GM21526 (cell line): Measurements from ENCODE around the gene SLX4IP.

Source experiments
- ATAC-seq: cut with Tn5 transposase; IDR thresholded peaks from one replicate; pipeline ENCODE4 v1.9.1; 2021; ENCODE audit warnings: moderate library complexity; ENCODE audit not compliant: unreplicated experiment, low FRiP score

Gene SLX4IP

DNA sequence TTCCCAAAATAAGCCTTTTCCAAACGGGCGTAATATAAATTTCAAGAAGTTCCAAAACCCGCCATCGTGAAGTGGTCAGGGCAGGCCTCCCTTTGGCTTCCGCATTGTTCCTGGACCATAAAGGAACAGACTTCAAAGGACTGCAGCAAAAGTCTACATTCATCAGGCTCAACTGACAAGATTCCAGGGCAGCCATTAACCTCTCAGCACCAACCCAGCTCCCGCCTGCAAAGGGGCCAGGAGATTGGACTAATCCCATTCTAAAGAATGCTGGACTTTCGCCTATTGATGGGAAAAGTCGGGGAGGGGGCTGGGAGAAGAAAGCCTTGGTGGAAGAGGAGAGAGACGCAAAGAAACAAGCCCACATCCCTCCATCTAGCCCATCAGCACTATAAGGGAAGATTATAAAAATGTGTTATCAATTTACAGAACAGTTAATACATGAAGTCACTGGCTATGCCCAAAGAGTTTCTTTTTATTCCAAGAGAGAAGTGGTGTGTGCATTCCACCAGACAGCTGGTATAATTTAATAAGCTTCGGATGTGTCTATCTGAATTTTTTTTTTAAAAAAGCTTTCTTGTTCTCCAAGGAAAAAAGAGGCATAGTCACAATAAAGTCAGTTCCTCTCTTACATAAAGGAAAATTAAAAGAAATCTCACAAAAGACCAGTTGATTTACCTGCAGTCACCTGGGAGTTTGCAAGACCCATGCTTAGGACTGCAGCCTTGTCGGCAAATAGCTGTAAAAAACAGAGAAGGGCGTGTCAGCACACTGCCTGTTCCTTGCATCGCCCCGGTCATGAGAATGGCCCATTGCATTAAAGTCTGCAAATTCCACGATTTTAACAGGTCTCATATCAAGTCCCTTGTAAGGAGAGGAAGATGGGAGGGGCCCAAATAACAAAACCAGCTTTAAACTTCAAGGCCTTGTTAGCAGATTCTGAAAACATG lies 220.9 kb downstream of the SLX4IP start:
- ATAC-seq, result no peak

GRCh38 chr20:10657453-10657852 lies 222.3 kb downstream of the SLX4IP start:
- no peak for ATAC-seq

DNA sequence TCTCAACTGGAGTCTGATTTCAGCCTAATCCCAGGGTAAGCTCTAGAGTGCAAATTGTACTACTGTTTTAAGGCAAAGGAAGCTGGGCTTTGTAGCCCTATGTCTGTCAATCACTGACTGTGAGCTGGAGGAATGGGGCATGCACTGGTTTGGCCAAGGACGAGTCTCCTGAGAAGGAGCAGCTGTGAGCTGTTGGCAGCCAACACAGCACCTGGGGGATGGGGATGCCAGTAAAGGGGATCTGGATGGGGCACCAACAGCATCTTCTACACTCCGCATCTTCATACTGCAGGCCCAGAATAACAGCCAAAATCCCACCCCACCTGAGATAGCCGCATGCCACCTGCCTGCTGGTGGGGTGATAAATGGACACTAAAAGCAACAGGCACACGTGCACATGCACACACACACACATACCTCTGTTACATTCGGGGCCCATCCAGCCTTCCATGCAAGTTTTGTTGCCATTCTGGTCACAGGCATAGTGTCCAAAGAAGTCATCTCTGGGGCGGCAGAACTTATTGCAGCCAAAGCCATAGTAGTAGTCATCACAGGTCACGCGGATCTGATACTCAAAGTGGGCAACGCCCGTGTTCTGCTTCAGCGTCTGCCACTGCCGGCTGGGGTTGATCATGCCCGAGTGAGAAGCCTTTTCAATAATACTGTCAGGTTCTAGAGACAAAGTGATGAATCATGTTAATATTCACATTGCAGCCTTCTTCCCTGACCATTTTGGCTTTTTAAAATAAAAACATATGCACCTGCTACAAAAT lies 223.1 kb downstream of the SLX4IP start:
- ATAC-seq, result no peak

- no peak for ATAC-seq
These were observed 223.9 kb downstream of the SLX4IP start for GRCh38 chr20:10658876-10659632.

DNA sequence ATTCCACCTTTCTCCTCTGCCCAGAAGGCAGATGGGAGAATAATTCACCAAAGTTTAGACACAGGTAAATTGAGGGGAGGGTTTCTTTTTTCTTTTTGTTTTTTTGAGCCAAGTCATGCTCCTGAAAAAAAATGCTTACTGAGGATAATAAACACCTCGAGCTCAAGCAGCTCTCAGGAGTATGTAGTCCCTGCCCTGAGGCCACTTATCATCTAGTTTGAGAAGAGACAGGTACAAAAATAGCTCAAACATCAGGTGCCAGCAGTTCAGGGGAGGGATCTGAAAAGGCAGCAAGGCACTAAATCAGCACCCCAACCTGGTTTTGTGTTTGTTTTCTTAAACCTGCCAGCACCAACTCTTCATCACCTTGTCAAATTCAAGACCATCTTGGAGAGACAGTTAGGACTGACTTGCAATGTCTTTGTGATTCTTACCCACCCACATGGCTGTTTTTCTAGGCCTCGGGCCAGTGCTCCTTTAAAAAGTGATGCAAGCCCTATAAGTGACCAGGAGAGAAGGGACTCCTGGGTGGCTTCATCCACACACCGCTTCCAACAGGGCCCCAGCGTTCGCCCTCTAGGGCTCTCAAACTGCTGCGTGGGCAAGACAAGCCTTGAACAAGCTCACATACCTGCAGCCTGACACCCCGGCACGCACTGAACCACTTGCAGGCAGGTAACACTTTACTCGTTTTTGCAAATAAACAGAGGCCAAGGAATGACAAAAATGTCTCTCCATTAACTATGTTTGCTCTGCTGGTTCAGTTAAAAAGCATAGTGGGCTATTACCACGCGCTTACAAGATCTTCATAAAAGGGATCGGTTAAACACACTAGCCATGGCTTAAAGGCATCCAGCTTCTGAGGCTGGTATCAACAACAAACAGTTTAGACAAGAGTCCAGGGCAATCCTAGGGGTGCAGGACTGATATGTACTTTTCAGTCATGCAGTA lies 224.8 kb downstream of the SLX4IP start:
- no peak for ATAC-seq

- no peak for ATAC-seq
These were observed 225.6 kb downstream of the SLX4IP start for GRCh38 chr20:10660661-10661060.

GRCh38 chr20:10661261-10661660 lies 226.2 kb downstream of the SLX4IP start:
- no peak for ATAC-seq

DNA sequence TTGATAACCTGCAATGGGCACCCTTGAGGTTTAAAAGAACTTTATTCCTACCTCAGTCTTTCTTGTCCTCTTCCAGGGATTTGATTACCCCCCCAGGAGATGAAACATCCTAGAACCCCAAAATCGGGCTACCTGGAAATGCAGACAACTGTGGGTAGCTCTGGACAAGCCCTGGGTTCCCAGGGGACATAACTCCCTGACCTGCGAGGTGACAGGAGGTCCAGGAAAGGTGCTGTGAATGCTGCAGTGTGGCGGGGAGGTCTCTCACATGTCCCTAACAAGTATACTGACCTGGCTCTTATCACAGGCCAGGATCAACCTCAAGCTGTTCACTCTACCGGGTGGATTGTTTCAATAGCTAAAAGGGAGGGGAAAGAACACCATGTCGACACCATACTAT lies 227.0 kb downstream of the SLX4IP start:
- no peak for ATAC-seq

DNA sequence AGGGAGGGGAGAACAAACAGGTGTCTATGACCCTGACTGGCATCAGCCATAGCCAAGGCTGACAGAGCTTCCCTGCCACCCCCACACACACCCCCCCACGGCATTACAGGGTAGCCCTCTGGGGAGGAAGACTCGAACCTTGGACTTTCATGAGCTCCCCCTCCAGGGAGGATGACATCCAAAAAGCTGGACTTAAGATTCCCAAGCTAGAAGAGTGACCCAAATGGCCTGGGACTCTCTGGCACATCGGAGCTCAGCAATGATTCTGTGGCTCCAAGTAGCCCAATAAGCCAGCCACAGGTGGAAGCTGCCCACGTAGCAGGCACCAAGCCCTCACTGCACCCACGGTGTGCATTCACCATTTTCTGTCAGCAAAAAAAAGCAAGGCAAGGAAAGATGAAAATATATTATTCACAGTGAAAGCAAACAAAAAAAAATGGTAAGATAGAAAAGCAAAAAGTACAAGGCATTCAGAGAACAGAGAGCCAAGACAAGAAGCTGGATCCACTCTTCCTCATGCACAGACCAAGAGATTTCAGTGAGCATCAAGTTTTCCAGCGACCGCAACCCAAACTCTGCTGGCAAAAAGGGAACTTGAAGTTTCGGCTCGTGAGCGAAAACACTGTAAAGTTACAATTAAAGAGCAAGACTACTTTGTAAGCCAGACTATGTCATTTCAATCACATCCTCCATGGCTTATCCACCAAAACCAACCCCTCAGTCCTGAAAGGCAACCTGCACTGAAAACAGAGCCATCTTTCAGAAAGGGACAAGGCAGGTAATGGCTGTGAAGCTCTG lies 227.8 kb downstream of the SLX4IP start:
- no peak for ATAC-seq

- ATAC-seq, result no peak
These were observed 228.7 kb downstream of the SLX4IP start for GRCh38 chr20:10663756-10664155.

DNA sequence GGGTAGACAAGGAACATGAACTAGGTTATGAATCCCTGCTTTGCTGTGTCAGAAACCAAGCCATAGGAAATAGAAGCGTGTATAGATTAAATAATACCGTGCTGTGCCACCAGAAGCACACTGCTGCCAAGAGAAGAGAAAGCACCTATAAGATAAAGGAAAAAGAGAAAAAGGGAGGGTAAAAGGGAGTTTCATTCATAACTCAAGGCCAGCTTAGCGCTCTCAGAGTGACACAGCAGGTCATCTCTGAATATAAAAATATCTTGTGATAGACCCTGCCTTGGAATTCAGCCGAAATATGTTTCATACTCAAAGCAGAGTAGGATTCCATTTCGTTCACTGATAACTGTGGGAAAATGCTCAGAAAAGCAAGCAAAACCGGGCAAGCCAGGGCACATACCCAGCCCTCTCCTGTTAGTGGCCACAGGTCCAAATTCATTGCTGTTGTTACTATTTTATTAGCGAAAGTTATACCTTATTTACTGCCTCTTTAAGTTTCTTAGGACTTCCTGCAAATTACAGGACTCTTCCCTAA lies 230.0 kb downstream of the SLX4IP start:
- no peak for ATAC-seq

DNA sequence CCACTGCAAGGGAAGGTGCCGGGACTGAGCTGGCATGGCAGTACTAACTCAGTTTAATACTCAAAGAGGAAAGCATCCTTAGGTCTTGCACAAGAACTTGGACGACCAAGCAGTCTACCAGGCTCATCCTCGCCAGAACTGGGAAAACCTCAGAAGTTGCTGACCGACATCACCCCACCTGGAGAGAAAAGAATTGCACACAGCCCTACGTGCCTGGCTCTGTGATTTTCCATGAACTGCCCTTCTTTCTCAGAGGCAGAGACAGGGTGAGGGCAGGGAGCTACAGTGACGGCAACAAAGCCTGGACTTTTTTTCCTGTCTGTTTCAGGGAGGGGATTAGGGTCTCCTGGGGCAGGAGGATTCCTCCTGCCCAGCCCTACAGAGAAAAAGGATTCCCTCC lies 230.7 kb downstream of the SLX4IP start:
- ATAC-seq, result no peak

GRCh38 chr20:10666221-10667076 lies 231.3 kb downstream of the SLX4IP start:
- ATAC-seq, result no peak

DNA sequence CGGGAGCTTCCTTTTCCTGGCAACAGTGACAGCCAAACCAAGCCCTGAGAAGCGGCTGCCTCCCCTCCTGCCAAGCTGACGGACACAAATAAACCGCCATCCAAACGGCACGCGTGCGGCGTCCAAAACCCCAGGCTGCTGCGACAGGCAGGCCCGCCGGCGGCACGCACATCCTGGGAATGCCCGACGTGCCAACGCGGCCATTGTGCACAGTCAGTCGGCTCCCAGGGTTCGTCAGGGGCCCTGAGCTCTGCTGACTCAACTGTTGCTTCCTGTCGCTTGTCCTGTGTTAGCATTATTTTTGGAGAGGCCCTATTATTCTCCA lies 231.9 kb downstream of the SLX4IP start:
- ATAC-seq, result no peak

DNA sequence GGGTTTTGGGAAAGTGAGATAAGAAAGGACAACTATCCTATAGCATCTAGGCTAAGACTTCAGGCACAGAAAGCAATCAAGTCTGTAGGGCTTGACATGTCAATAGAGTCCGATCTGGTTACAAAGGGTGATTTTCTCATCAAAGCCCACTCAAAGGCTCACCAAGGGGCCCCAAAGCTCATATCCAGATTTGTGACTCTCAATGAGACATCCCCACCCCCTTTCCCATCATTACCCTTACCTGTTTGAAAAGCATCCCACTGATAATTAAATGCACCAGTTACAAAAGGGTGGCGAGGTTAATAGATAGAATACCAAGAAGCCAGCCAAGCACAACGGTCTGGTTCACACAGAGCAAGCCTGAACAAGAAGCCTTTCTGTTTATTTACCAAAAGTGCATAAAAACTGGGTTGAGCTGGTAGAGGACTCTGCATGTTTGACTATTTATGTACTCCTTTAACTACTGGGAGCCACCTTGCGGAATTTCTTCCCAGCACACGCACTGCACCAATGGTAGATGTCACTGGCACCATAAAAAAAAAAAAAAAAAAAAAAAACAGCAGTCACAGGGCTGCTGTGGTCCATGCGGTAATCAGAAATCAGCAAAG lies 232.6 kb downstream of the SLX4IP start:
- ATAC-seq, result no peak

- no peak for ATAC-seq
These were observed 233.7 kb downstream of the SLX4IP start for GRCh38 chr20:10668677-10669368.

DNA sequence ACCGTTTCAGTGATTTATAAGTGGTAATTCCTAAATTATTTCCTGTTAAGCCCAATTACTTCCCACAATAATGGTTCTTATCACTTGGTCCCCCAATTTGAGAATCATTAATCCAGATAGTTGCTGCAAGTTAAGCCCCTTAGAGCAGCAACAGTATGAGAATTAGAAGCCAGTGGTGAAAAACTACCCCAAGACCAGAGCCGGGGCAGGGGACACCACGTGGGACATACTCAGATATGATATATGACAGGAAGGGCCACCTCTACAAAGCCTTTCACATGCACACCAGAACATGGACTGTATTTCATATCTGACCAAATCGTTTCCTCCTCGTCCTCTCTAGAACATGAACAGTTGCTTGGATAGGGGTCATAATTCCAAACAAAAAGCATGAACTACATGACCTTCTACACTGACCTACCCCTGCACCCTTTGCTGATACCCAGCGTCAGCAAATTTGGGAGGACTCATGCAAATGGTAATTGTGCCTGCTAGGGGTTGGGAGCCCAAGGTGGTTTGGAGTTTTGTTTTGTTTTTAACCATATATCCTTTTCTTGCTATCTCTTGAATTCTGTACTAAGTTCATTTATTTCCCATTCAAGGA lies 234.8 kb downstream of the SLX4IP start:
- no peak for ATAC-seq
